Measurements from ENCODE around the gene FERMT2.

DNA sequence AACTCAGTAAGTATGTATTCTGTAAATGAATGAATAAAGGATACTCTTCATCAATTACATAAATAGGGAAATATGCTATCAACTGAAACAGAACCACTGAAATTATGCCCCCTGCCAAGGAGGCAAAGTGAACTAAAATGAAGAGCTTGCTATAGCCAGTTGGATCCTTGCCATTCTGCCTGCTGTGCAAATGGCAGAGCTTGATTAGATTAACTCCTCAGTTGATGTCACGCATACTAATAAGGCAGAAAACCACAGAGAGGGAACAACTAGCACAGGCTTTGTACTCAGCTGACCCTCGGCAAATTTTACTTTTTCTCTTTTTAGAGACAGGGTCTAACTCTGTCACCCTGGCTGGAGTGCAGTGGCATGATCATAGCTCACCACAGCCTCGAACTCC lies 36.7 kb upstream of the FERMT2 start:
- TF ChIP-seq, protein P1, sequence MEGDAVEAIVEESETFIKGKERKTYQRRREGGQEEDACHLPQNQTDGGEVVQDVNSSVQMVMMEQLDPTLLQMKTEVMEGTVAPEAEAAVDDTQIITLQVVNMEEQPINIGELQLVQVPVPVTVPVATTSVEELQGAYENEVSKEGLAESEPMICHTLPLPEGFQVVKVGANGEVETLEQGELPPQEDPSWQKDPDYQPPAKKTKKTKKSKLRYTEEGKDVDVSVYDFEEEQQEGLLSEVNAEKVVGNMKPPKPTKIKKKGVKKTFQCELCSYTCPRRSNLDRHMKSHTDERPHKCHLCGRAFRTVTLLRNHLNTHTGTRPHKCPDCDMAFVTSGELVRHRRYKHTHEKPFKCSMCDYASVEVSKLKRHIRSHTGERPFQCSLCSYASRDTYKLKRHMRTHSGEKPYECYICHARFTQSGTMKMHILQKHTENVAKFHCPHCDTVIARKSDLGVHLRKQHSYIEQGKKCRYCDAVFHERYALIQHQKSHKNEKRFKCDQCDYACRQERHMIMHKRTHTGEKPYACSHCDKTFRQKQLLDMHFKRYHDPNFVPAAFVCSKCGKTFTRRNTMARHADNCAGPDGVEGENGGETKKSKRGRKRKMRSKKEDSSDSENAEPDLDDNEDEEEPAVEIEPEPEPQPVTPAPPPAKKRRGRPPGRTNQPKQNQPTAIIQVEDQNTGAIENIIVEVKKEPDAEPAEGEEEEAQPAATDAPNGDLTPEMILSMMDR (IDR thresholded peaks at IDR 0.05) = no peak
- TF ChIP-seq POLR2A (IDR thresholded peaks at IDR 0.05) = no peak
